ENCODE measurements around the gene ZNF469.

- no peak for TF ChIP-seq POLR2A (IDR thresholded peaks at IDR 0.05; ENCODE audit: low read depth, low read length)
- TF ChIP-seq POLR2AphosphoS5 (IDR thresholded peaks at IDR 0.05; ENCODE audit: low read depth, low read length) = no peak
Measured at GRCh38 chr16:88421301-88421700, 38.5 kb downstream of the ZNF469 start.

Data from GM12892 (cell line).